GM18517 (cell line): Measurements from ENCODE around the gene KIAA0930.
"Not testable (repeated sequence)": the region's sequence is repeated elsewhere in the genome, so short reads cannot be mapped to it uniquely, and the experiment has no call there.

ENCODE experiments used
- ATAC-seq: cut with Tn5 transposase; IDR thresholded peaks from one replicate; pipeline ENCODE4 v1.9.1; 2021; ENCODE audit warnings: mild to moderate bottlenecking, moderate library complexity; ENCODE audit not compliant: unreplicated experiment

KIAA0930 gene

DNA sequence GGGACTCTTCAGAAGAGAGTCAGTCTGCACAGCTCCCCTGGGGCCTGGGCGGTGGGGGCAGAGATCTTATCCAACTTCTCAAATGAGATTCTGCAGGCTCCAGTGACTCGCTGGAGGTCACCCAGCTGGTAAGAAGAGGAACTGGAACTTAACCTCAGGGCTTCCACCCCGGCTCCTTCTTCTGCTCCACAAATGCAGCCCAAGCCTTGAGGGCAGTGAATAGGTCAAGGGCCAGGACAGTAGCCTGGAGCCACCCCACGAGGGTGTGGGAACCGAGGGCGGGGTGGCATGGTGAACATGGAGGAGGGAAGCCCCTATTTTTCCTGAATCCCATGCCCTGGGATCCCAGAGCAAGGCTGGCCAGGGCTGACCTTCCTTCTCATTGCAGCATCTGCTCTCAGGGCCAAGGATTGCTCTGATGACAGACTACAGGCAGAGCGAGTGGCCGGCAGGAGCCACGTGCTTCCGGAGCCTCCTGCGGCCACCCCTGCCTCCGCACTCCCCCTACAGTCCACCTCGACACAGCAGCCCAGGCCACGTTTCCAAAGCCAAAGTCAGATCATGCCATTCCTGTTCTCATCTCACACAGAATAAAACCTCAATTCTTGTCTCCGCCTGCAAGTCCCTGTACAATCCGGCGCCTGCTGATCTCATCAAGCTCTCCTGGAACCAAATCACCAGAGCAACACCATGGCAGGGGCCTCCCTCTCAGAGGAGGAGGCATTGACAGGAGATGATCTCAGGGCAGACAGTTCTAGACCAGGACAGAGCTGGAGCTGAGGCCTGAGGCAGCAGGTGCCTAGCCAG is 23.0 kb upstream of the KIAA0930 start:
- peak; percentile 68 for ATAC-seq

DNA sequence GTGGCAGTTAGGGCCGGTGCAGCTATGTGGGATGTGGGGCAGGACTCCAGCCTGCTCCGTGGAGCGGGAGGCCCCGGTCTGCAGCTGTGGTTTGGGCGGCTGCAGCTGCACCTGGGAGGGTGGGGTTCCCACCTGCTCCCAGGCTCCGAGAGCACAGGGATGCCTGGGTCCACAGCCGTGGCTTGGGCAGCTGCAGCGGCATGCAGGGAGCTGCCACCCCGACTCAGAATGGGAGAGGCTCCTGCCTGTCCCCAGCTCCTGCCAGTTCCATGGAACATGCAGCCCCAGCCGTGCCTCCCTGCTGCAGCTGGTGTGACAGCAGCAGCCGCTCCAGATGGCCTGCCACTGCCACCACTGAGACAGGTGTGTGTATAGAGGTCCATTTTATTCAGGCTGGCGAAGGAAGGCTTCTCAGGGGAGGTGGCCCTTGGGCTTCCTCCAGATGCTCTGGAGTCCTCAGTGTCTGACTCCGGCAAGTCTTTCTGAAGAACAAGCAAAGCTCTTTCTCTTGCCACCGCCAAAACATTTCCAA is 22.3 kb upstream of the KIAA0930 start:
- peak; percentile 40 for ATAC-seq

DNA sequence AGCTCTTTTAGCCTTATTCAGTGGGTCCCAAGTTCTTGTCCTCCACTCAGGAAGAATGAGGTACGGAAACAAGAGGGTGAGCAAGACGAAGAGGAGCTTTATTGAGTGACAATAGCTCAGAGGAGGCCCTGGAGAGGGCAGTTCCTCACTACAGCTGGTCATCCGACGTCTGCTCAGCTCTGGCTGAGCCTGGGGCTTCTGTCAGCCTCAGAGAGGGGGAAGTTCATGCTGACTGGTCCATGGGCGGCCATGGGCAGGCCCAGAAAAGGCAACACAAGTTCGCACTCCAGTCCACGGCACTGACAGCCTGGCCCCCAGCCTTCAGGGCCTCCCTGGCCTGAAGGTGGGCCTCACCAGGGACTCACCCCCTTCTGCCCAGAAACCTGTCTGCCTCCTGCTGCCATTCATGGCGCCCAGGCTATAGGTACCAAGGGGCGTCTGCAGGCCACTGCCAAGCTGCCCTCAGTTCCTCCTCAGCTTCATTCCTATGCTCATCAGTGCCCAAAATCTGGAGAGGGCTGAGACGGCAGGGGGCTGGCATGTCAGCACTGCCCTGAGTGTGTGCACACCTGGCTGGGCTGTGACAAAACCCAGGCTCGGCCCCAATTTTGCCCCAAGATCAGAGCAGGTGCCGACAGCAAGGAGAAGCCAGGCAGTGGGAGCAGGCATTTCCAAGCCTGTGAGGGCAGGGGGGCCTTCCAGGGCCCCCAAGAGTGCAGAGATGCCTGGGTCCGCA is 21.7 kb upstream of the KIAA0930 start:
- no peak for ATAC-seq

DNA sequence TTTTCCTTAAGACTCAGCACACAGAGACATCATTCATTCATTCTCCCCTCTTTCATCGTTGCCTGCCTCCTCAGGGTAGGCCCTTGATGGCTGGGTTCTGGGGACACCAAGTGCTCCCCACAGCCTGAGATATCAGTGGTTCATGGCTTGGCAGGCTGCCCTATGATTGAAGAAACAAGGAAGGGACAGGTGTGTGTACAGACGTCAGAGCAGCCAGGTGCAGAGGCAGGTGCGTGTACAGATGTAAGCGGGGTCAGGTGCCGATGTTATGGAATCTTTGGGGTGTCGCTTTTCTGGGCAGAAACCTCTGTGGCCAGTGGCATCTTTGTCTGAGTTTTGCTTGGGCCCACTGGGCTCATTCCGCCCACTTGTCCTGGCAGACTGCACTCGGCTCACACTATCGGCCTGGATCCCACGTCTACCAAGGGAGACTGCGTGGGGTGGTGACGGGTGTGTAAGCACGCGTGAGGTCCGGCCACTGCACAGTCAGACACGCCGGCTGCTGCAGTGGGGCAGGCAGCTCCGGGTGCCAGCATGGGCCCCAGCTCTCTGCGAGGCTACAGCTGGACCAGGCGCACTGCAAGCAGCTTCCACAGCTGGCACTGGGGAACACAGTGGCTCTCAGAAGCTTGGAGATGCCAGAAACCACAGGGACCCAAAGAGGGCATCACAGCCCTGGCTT is 20.9 kb upstream of the KIAA0930 start:
- no peak for ATAC-seq

DNA sequence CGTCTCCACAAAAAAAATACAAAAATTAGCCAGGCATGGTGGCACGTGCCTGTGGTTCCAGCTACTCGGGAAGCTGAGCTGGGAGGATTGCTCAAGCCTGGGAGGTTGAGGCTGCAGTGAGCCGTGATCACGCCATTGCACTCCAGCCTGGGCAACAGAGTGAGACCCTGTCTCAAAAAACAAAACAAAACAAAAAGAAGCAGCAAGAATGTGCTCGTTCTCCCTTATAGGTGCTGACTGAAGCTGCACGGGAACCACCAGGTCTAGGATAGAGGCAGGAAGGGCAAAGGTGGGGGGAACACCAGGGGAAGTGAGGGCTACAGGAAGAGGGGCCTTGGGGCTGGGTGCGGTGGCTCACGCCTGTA is 19.7 kb upstream of the KIAA0930 start:
- not testable (repeated sequence) for ATAC-seq

DNA sequence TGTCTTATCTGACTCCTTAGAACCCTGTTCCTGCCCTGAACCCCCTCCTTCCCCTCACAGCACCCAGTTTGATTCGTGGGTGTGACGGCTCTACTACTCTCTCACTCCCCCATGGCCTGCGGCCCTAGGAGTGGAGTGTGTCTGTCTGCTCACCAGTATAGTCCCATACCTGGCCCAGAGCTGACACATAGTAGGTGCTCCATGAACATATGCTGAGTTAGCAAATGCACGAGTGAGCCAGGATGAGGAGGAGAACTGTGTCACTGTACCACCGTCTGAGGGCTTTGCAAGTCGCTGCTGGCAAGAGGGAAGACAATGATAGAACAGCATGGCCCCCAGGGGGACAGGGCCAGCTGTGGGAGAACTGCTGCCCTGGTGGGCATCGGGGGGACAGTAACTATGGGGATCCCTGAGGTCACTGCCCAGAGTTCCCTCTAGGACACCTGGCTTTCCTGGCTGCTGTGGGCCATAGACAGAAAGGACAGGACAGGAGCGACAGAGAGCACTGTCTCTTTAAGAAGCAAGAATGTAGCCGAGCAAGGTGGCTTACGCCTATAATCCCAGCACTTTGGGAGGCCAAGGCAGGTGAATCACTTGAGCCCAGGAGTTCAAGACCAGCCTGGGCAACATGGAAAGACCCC is 19.2 kb upstream of the KIAA0930 start:
- ATAC-seq = no peak

DNA sequence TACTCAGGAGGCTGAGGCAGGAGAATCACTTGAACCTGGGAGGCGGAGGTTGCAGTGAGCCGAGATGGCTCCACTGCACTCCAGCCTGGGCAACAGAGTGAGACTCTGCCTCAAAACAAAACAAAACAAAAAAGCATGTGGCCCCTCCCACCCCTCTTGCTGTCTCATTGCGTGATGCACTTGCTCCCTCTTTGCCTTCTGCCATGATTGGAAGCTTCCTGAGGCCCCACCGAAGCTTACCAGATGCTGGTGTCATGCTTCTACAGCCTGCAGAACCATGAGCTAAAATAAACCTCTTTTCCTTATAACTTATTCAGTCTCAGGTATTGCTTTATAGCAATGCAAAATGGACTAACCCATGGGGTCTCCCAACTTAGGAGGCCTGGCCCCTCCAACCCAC is 17.2 kb upstream of the KIAA0930 start:
- not testable (repeated sequence) for ATAC-seq

DNA sequence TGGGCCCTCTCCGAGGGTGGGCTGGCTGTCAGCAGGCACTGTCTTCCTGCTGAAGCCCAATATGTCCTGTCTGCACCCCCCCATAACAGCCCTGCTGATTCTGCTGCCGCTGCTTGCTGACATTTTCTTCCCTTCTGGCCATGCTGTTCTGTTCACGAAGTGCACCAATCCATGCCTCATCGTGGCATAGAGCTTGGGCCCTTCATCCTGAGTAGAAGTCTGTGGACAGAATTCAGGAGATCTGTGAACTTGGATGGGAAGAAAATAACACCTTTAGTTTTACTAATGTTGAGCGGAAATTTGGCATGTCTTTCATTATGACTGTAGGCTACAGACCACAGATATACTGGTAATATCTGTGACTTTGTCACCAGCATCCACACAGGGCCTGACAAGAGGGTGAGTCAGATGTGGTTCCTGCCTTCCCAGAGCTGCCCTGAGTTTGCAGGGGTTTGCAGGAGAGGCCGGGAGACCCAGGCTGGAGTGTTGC is 14.1 kb upstream of the KIAA0930 start:
- peak; percentile 51 for ATAC-seq

DNA sequence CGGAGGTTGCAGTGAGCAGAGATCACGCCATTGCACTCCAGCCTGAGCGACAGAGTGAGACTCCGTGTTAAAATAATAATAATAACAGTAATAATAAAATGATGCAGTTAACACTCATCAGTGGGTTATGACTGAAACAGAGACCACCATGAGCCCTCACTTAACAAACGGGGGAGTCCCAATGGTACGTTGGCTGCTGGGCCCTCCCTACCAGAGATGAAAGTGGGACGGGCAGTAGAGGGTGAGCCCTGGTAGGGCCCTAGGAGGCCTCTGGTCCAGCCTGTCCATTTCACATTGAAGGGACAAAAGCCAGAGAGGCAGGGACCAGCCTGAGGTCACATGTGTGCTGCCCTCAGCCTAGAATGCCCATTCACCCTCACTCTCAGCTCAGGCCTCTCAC is 13.7 kb upstream of the KIAA0930 start:
- ATAC-seq = peak; percentile 18

DNA sequence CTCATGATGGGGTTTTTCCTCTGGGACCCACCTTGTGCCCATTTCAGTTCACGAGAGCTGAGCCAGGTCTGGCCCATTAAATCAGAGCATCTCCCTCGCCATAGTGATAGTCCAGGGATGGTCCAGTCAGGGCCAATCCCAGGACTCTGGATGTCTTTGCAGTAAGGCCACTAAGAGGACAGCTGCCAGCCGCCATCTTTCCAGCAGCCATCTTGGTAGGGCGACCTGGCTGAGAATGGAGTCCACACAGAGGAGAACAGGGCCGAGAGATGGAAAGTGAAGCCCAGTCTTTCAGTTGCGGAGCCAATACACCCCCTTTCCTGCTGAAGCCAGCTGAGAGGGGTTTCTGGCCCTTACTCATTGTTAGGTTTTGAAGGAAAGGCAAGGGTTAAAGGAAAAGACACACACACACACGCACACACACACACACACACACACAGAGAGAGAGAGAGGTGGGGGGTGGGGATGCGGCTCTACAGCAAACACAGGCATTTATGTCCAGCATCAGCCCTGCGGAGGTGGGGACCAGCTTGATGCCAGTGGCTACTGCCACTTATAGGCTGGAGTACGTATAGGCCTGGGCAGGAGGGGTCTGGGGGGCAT is 12.4 kb upstream of the KIAA0930 start:
- ATAC-seq = no peak

DNA sequence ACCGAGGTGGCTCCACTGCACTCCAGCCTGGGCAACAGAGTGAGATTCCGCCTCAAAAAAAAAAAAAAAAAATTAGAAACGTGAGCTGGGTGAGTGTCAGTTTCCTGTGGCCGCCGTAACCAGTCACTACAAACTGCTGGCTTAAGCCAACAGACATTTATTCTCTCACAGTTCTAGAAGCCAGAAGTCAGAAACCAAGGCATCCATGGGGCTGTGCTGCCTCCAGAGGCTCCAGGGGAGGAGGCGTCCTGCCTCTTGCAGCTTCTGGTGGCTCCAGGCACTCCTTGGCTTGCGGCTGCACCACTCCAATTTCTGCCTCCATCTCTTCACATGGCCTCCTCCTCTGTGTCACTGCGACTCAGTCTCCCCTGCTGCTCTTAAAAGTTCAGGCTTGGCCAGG is 11.1 kb upstream of the KIAA0930 start:
- no peak for ATAC-seq

DNA sequence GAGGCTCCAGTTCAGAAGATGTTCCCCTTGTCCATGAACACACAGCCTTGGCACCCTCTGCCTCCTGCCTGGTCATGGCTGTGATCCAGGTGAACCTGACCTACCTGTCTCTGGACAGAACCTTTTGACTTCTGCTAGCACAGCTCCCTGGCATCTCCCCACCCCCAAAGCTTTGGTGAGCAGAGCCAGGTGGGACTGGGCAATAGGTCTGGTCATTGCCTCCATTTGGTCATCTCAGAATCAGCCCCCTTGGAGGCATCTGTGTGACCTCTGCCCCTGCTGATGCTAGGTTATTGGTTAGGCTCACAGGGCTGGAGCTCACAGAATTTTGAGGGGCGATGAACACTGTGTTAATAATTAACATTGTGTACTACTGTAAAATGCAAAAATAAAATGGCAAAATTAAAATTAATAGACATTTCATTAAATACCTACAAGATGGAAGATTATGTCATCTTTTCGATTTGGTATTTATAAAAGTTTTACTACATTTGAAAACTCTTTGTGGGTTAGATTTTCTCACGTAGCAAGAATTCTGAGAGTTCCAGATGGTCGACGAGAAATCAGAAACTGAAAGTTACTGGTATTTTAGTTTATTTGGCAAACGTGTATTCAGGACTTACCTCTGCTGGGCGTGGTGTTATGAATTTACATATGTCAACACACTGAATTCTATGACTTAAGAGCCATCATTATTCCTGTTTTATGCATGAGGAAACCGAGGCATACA is 8.3 kb upstream of the KIAA0930 start:
- peak; percentile 78 for ATAC-seq

DNA sequence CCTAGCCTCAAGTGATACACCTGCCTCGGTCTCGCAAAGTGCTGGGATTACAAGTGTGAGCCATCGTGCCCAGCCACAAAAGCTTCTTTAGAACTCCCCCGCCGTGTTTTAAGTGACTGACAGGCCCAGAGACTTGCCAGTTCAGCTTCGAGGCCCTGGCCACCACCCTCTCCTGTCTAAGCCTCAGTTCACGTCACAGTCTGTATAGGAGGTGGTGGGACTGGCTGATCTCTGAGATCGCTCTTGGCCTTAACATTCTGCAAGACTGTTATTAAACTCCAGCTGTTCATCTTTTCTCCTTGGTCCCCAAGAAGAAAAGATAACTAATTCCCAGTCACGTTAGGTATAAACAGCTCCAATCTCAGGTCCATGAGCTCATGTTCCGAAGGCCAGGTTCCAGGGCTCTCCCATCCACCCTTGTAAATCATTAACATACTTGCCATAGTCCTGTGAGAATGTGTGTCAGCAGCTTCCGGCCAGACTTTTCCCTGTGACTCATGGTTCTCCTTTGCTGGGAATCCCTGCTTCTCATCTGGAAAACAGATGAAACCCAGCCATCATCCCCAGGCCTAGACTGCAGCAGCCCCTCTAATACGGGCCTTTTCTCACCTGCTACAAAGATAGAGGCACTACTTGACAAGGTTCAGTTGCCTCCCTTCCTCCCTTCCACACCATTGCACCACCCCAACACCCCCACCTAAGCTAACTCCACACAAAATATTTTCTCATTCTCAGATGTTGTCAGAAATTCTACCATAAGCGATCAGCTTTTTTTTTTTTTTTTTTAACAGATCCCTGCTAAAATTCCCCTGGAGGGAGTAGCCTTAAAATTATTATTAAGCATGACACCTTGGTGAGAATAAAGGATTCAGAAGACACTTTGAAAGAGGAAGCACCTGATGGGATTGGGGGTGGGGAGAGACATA is 5.6 kb upstream of the KIAA0930 start:
- no peak for ATAC-seq

DNA sequence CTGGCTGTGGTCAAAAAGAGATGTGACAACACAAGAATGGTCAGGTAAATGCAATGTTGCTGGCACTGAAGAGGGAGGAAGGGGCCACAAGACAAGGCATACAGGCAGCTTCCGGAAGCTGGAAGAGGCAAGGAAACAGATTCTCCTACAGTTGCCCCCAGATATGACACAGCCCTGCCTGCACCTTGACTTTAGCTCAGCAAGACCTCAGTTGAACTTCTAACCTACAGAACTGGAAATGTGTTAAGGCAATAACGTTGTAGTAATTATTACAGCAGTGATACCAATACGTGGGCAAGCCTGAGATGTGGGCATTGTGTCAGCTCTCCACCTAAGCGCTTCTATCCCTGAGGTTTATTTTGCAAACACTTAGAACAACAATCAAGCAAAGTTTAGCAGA is 4.2 kb upstream of the KIAA0930 start:
- ATAC-seq = no peak

DNA sequence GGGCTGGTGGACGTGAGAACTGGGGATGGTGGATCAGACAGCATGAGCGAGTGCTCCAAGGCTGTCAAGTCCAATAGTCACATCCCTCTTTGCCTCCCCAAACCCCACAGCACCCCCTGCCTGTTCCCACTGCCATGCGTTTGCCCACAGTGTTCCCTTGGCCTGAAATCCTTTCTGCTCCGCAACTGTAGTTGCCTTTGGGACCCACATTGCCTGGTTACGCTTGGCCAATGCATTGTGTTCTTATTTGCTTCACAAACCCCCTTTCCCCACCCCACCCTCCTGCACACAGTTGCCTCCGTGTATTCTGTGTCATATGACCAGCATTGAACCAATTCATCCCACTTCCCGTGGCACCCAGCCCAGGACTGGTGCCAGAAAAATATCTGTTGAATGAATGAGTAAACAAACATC is 2.1 kb upstream of the KIAA0930 start:
- ATAC-seq = no peak

DNA sequence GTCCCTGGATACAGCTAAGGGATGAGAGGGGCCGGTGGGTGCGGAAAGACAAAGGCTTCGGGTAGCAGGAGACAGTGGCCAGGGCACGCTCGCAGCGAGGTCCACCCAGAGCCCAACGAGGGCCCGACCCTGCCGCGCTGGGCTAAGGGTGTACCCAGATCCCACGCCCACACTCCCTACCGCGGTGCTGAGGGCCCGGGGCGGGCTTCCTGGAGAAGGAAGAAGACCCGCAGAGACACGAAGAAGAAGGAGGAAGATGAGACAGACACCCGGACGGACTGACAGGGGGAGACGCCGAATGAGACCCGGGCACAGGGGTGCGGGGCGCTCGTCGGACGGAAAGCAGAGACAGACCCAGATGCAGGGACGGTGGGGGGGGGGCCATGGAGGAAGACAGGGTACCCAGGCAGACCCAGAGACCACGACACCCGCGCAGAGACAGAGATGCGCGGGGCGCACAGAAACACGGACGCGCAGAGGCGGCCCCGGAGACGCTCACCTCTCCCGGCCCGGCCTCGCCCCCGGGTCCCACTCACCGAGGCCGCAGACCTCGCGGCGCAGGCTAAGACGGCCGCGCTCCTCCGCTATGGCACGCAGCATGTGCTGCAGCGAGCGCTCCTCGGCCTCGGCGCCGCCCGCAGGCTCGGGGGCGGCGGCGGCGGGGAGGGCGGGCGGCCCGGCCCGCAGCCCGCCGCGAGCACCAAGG is 437 bp downstream of the KIAA0930 start:
- ATAC-seq = no peak

DNA sequence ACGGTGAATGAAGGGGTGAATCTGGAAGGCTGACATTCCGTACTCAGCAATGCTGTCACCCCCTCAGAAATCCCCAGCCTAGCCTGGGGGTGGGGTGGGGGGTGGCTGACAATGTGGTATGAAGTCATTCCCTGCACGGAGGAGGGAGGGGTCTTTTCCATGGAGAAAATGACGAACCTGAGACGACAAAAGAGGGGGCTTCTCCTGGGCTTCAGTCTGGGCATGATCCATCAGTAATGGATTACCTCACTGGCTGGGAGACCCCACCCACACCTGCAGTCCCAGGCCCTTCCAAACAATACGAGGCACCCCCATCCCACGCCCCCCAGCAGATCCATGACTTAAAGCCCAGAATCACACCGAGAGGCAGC is 1.0 kb downstream of the KIAA0930 start:
- no peak for ATAC-seq

DNA sequence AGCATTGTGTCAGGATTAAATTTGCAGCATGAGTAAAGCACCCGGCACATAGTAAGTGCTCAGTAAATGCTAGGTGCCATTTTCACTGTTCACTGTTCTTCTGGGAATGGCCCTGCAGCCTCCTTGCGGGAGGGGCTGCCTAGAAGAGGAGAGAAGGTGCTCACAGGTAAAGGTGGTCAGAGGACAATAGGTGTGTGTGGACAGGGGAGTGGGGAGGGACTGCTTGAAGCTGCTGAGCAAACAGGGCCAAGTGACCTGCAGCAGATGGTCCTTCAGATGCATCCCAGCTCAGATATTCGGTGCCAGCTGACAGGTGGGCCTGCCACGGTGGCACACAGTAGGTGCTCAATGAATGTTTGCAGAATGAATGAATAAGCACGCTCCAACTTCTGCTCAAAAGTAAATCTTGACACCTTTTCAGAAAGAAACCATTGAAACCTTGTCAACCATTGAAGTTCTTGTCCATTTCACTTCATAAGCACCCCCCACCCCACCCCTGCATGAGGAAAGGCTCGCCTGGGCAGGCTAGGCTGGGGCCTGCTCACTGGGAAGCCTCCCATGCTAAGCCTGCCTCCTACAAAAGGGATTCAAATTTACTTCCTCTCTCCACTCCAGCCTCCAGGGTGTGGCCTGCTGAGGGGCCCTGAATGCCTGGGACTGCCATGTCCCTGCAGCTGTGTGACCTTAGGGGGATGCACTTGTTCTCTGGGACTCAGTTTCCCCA is 1.6 kb downstream of the KIAA0930 start:
- no peak for ATAC-seq
